ENCODE results near the gene TGFBR3L.

DNA sequence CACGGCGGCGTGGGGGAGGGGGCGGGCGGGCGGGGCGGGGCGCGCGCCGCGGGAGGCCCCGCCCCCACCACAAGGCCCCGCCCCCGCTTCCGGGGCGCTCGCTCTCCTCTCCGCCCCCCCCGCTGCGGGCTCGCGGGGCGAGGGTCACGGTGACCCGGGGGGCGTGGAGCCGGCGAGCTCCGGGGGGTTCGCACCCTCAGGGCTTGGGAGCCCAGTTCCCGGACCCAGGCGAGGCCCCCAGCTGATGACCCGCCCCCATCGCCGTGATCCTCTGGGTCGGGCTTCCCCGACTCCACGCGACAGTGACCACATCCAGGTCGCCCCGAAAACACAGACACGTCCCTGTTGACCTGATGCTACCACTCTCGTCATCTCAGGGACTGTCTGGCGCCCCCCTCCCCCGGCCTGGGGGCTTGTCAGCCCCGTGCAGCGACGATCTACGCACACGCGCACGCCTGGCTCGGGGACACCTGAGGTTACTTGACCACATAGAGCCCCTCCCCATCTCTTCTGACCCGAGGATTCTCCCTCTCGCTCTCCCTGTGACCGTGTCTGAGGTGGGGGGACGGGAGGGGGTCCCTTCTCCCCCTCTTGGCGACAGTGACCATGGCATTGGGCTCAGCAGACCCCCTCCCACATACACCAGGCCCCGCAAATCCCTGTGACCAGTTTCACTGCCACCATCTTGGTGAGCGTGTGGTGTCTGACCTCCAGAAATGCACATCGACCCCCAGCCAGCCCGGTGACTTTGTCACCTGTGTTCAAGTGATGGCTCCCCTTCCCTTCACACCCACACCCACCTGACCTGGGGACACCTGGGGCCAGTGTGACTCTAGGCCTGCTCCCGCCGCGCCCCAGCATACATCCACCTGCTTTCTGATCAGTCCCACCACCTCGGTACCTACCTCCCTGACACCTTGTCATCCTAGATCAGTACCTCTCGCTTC, 10.3 kb upstream of the TGFBR3L start:
- TF ChIP-seq, protein P1, sequence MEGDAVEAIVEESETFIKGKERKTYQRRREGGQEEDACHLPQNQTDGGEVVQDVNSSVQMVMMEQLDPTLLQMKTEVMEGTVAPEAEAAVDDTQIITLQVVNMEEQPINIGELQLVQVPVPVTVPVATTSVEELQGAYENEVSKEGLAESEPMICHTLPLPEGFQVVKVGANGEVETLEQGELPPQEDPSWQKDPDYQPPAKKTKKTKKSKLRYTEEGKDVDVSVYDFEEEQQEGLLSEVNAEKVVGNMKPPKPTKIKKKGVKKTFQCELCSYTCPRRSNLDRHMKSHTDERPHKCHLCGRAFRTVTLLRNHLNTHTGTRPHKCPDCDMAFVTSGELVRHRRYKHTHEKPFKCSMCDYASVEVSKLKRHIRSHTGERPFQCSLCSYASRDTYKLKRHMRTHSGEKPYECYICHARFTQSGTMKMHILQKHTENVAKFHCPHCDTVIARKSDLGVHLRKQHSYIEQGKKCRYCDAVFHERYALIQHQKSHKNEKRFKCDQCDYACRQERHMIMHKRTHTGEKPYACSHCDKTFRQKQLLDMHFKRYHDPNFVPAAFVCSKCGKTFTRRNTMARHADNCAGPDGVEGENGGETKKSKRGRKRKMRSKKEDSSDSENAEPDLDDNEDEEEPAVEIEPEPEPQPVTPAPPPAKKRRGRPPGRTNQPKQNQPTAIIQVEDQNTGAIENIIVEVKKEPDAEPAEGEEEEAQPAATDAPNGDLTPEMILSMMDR (IDR thresholded peaks at IDR 0.05): no peak
- no peak for TF ChIP-seq POLR2A (IDR thresholded peaks at IDR 0.05)

All from ovary (tissue), 3 donors.